ENCODE data around the gene CD93. TPM values are rescaled to one million over a fixed set of nuclear protein-coding genes. Genes with fewer than 3 reads are reported as not detected.

Gene CD93
- total RNA-seq, 2 experiments from 2014 or later, result 0.11 TPM

DNA sequence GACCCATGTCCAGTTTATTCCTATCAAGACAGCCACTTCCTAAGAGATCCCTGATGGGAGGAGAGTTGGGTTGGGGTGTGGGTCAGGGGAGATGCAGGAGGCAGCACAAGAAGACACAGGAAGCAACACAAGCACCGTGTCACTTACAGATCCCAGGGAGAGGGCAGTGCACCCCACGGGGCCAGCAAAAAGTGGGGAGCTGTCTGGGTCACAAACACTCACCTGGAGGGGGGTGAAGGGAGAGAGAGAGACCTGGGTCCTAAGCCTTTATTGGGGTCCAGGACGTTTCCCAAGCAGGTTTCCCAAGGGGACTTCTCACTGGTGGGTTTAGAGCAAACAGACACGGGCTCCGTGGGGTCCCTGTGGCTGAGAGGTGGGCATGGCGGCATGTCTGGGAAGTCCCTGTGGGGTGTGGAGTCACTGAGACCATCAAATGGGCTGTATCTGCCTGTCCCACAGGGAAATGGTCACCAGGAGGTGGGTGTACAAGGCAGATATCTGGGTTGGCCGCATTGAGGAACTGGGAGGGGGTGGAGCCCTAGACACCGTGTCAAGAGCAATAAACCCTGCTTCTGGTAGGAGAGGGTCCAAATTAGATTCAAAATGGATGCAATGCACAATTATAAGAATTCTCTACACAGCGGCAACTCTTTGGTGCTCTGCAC, 1.6 kb upstream of the CD93 start:
- TF ChIP-seq, protein P1, sequence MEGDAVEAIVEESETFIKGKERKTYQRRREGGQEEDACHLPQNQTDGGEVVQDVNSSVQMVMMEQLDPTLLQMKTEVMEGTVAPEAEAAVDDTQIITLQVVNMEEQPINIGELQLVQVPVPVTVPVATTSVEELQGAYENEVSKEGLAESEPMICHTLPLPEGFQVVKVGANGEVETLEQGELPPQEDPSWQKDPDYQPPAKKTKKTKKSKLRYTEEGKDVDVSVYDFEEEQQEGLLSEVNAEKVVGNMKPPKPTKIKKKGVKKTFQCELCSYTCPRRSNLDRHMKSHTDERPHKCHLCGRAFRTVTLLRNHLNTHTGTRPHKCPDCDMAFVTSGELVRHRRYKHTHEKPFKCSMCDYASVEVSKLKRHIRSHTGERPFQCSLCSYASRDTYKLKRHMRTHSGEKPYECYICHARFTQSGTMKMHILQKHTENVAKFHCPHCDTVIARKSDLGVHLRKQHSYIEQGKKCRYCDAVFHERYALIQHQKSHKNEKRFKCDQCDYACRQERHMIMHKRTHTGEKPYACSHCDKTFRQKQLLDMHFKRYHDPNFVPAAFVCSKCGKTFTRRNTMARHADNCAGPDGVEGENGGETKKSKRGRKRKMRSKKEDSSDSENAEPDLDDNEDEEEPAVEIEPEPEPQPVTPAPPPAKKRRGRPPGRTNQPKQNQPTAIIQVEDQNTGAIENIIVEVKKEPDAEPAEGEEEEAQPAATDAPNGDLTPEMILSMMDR (IDR thresholded peaks at IDR 0.05), result no peak
- Mint-ChIP-seq H3K27me3 (no peaks in the 10 kb centered on the region), H3K9me3 (no peaks in the 10 kb centered on the region), H3K36me3 (ENCODE audit: low read depth) (no peaks in the 10 kb centered on the region), H3K27ac (no peak overlapping the region), H3K4me1 (ENCODE audit: low read depth) (peaks cover 6% of the 10 kb centered on the region), H3K4me3 (no peak overlapping the region)
- ATAC-seq (no peak), DNase-seq (no peak)
- intact Hi-C loops (cut with micrococcal nuclease), result no loop called here
- CTCF ChIA-PET, result no interaction called here
- POLR2A ChIA-PET, result no interaction called here

DNA sequence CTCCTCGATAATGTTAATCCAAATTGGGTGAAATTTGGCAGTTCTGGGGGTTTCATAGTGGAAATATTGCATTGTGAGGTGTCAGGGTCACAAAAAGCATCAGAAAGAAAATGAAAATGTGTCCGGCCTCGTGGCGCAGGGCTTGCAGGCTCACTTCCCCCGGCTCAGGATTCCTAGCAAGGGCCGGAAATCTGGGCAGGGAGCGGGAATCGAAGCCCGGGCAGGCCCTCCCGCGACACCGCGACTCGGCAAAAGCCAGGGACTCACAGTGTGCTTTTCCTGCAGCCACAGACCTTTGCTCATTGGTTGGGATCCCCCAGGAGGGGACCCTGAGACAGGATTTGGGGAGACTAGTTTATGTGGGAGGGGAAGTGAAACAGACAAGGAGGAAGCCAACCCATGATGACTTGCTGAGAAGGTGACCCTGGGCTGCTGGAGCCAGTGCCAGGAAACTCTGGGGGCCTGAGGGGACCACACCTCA, 847 bp upstream of the CD93 start:
- DNase-seq, result no peak
- H3K27ac Mint-ChIP-seq, result no peak overlapping the region
- H3K4me1 Mint-ChIP-seq (ENCODE audit: low read depth), result peaks cover 6% of the 10 kb centered on the region
- ATAC-seq, result no peak
- no peaks in the 10 kb centered on the region for H3K36me3 Mint-ChIP-seq (ENCODE audit: low read depth)
- no peaks in the 10 kb centered on the region for H3K9me3 Mint-ChIP-seq
- TF ChIP-seq, protein P1 (IDR thresholded peaks at IDR 0.05), result no peak
- CTCF ChIA-PET, result no interaction called here
- POLR2A ChIA-PET, result no interaction called here
- H3K27me3 Mint-ChIP-seq, result no peaks in the 10 kb centered on the region
- H3K4me3 Mint-ChIP-seq, result no peak overlapping the region
- intact Hi-C loops (cut with micrococcal nuclease), result no loop called here

DNA sequence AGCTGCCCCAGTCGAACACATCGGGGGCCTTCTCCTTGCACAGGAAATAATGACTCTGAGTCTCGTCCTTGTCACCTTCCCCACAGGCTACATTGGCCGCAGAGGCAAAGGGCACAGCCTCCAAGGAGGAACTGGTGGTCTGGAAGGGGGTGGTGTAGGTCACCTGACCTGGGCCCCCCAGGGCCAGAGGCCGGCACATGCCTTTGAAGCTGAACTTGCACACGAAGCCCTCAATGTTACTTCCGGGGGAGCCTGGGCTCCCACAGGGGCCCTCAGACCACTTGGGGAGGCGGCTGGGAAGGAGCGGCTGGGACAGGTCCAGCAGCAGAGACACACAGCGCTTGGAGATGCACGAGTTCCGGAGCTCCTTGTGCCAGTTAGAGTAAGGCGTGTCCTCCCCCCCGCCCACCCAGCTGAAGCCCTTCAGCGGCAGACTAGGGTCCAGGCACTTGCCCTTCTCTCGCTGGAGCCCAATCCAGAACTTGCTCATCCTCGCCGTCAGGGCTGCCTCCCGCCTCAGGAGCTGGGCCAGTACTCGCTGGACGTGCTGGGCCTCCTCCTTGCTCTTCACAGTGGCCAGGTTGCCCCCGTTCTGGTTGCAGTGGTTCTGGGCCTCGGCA, 578 bp downstream of the CD93 start:
- ChIA-PET POLR2A (no interaction called here), CTCF (no interaction called here)
- Mint-ChIP-seq H3K36me3 (ENCODE audit: low read depth) (no peaks in the 10 kb centered on the region), H3K9me3 (no peaks in the 10 kb centered on the region), H3K27ac (no peak overlapping the region), H3K4me3 (no peak overlapping the region), H3K4me1 (ENCODE audit: low read depth) (peaks cover 6% of the 10 kb centered on the region), H3K27me3 (no peaks in the 10 kb centered on the region)
- TF ChIP-seq, protein P1 (IDR thresholded peaks at IDR 0.05), result no peak
- DNase-seq (no peak), ATAC-seq (no peak)
- intact Hi-C loops (cut with micrococcal nuclease), result no loop called here

DNA sequence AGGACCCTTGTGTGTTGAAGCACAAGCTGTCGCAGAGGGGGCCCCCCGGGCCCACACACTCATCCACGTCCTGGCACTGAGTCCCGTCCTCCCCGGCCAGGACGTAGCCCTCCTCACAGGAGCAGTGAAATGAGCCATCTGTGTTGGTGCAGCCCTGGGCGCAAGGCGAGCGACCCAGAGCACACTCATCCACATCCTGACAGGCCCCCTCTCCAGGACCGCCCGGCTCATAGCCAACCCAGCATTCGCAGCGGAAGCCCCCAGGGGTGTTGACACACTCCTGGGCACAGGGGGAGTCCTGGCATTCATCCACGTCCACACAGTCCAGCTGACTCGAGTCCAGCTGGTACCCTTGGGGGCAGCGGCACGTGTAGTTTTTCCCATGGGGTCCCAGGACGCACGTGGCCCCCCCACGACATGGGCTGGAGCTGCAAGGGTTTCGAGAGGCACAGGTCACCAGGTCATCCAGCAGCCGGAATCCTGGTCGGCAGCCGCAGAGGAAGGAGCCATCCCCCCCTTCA, 1.2 kb downstream of the CD93 start:
- H3K9me3 Mint-ChIP-seq, result no peaks in the 10 kb centered on the region
- no peak overlapping the region for H3K27ac Mint-ChIP-seq
- H3K36me3 Mint-ChIP-seq (ENCODE audit: low read depth), result no peaks in the 10 kb centered on the region
- ChIA-PET CTCF (no interaction called here), POLR2A (no interaction called here)
- intact Hi-C loops (cut with micrococcal nuclease), result no loop called here
- ATAC-seq (no peak), DNase-seq (no peak)
- H3K4me1 Mint-ChIP-seq (ENCODE audit: low read depth), result peaks cover 6% of the 10 kb centered on the region
- TF ChIP-seq, protein P1 (IDR thresholded peaks at IDR 0.05), result no peak
- H3K4me3 Mint-ChIP-seq, result no peak overlapping the region
- no peaks in the 10 kb centered on the region for H3K27me3 Mint-ChIP-seq

DNA sequence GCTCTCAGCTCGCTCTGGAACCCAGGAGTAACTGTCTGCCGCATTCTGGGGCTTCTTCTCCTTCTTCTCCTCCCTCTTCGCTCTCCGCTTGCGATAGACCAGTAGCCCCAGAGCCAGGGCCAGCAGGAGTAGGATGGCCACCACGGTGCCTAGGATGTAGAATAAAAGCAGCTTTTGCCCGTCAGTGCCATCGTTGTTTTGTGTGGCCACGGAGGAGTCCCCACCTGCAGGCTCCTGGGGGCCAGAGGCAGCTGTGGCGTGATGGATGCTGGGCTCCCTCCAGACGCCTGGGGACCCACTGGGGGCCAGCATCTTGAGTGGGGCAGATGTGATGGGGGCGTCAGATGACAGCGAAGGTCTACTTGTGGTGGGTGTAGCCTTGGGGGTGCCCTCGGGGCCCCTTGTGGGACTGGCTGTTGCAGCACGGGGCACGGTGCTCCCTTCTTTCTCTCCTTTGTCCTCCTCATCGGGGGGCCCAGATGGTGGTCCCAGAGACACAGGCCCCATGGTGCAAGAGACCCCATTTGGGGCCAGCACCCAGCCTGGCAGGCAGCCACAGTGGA, 1.8 kb downstream of the CD93 start:
- no peak overlapping the region for H3K4me3 Mint-ChIP-seq
- TF ChIP-seq, protein P1 (IDR thresholded peaks at IDR 0.05), result no peak
- no peaks in the 10 kb centered on the region for H3K27me3 Mint-ChIP-seq
- DNase-seq (no peak), ATAC-seq (no peak)
- no peak overlapping the region for H3K27ac Mint-ChIP-seq
- peaks cover 6% of the 10 kb centered on the region for H3K4me1 Mint-ChIP-seq (ENCODE audit: low read depth)
- no peaks in the 10 kb centered on the region for H3K9me3 Mint-ChIP-seq
- no peaks in the 10 kb centered on the region for H3K36me3 Mint-ChIP-seq (ENCODE audit: low read depth)
- POLR2A ChIA-PET, result no interaction called here
- CTCF ChIA-PET, result no interaction called here
- intact Hi-C loops (cut with micrococcal nuclease), result no loop called here

Data from activated CD8-positive, alpha-beta T cell treated with anti-CD3 and anti-CD28 coated beads for 36 hours (primary cell).